Panc1 (cell line): ENCODE measurements around the gene TIGD7.
"Not testable (repeated sequence)": the region's sequence is repeated elsewhere in the genome, so short reads cannot be mapped to it uniquely, and the experiment has no call there.

Source experiments
- POLR2AphosphoS5 ChIP-seq: IDR thresholded peaks from 2 replicates; pipeline ENCODE4 v1.6.1; 2012; ENCODE audit warnings: mild to moderate bottlenecking, low read depth, low read length, moderate library complexity
- TF ChIP-seq, protein P1 (sequence below), 2 experiments: IDR thresholded peaks; 2 replicates each; pipeline ENCODE4 v1.6.1; 2011 to 2012; ENCODE audit warnings: low read depth in 2 of 2, control low read depth in 1 of 2, low read length in 1 of 2, mild to moderate bottlenecking in 1 of 2, moderate library complexity in 1 of 2; ENCODE audit not compliant: insufficient read depth in 1 of 2
- TF ChIP-seq, protein P2 (sequence below): fragments of 450-650 bp; IDR thresholded peaks from 2 replicates; pipeline ENCODE4 v1.5.1; 2017; ENCODE audit warnings: mild to moderate bottlenecking

DNA sequence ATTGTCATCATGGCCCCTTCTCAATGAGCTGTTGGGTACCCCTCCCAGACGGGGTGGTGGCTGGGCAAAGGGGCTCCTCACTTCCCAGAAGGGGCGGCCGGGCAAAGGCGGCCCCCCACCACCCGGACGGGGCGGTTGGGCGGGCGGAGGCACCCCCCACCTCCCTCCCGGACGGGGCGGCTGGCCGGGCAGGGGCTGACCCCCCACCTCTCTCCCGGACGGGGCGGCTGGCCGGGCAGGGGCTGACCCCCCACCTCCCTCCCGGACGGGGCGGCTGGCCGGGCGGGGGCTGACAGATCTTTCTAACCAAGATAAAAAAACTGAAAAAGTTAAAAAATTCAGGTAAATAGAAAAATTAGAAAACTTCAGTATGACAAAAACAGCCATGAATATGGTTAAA, 33.9 kb downstream of the TIGD7 start:
- TF ChIP-seq, protein P1, sequence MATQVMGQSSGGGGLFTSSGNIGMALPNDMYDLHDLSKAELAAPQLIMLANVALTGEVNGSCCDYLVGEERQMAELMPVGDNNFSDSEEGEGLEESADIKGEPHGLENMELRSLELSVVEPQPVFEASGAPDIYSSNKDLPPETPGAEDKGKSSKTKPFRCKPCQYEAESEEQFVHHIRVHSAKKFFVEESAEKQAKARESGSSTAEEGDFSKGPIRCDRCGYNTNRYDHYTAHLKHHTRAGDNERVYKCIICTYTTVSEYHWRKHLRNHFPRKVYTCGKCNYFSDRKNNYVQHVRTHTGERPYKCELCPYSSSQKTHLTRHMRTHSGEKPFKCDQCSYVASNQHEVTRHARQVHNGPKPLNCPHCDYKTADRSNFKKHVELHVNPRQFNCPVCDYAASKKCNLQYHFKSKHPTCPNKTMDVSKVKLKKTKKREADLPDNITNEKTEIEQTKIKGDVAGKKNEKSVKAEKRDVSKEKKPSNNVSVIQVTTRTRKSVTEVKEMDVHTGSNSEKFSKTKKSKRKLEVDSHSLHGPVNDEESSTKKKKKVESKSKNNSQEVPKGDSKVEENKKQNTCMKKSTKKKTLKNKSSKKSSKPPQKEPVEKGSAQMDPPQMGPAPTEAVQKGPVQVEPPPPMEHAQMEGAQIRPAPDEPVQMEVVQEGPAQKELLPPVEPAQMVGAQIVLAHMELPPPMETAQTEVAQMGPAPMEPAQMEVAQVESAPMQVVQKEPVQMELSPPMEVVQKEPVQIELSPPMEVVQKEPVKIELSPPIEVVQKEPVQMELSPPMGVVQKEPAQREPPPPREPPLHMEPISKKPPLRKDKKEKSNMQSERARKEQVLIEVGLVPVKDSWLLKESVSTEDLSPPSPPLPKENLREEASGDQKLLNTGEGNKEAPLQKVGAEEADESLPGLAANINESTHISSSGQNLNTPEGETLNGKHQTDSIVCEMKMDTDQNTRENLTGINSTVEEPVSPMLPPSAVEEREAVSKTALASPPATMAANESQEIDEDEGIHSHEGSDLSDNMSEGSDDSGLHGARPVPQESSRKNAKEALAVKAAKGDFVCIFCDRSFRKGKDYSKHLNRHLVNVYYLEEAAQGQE (IDR thresholded peaks at IDR 0.05; ENCODE audit: insufficient read depth in 1 of 2, low read depth in 2 of 2, low read length in 1 of 2): not testable (repeated sequence)
- TF ChIP-seq, protein P2, sequence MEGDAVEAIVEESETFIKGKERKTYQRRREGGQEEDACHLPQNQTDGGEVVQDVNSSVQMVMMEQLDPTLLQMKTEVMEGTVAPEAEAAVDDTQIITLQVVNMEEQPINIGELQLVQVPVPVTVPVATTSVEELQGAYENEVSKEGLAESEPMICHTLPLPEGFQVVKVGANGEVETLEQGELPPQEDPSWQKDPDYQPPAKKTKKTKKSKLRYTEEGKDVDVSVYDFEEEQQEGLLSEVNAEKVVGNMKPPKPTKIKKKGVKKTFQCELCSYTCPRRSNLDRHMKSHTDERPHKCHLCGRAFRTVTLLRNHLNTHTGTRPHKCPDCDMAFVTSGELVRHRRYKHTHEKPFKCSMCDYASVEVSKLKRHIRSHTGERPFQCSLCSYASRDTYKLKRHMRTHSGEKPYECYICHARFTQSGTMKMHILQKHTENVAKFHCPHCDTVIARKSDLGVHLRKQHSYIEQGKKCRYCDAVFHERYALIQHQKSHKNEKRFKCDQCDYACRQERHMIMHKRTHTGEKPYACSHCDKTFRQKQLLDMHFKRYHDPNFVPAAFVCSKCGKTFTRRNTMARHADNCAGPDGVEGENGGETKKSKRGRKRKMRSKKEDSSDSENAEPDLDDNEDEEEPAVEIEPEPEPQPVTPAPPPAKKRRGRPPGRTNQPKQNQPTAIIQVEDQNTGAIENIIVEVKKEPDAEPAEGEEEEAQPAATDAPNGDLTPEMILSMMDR: not testable (repeated sequence)
- TF ChIP-seq POLR2AphosphoS5: not testable (repeated sequence)
